CD4-positive, alpha-beta T cell treated with Interferon alpha-2 for 1 hour (primary cell): ENCODE data around the gene NXPE3.

ENCODE experiments used
- DNase-seq, 2 donors: peaks; one replicate each; pipeline ENCODE4 v3.0.0-alpha.2; 2020 to 2022

Gene NXPE3

DNA sequence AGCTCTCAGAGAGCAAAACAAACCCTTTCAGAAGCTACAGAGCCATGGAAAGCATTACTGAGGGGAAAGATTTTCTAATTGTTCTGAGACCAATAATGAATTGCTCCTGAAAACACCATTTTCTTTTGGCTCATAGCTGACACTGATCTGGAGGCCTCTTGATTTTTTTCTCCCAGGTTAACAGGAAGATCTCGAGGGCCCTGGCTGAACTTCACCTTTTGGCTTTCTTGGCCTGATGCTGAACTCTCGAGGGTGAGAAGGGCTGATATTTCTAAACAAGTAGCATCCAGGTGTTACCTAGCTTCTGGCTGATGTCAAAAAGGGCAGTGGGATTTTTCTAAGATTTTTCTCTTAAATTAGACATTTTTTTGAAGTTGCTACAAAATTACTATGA lies 50.4 kb downstream of the NXPE3 start:
- peak in 1 of 2 donors; percentile 40 for DNase-seq

DNA sequence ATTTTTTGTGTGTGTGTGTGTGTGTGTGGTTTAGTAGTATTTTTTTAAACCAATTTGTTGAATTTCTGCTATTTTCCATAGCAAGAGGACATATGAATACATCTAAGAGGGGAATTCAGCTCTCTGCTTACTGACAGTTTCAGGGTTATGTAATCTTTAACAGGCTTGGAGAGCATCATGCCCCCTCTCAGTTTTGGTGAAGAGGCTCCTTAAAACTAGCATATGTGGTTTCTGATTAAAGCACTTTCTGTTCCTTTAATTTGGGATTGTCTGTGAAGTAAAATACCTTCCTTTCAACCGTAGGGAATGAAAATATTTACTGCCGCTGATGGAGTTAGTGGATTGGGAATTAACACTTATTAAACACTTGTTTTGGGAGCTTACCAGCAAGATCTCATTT lies 50.9 kb downstream of the NXPE3 start:
- peak in 1 of 2 donors; percentile 40 for DNase-seq

DNA sequence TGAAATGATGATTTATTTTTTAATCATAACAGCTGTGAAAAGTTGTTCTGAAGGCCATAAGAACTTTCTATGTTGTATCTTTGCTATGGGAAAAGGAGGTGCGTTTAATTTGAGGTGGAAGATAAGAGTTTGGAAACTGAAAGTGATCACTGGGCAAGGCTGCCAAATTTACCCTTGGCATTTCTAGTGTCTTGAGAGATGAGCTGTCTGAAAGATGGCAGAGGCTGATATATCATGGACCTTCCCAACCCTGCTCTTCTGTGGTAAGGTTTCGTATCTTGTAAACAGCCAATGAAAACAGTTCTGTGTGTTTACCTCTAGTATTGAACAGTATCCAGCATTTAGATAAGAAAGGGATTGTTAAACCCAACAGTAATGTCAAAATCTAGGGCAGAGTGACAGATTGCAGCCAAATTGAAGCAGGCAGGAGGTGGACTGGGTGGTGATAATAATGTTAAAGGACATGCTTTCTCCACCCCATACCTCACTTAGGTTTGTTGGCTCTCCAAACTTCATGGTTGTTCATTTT lies 54.5 kb downstream of the NXPE3 start:
- peak in 1 of 2 donors; percentile 45 for DNase-seq

DNA sequence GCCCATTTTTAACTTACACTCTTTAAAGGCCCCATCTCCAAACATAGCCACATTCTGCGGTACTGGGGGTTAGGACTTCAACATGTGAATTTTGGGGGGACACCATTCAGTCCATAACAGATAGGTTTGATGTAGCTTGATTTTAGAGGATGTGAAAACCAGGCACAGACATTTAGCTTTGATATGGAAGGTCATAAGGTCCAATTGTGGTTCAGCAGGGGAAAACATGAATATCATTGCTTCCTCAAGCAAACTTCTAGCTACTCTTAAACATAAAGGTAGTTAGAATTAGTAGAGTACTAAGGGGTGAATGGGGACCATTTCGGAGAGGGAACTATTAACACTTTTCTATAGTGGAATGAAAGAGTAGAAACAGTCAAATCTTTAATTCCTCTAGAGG lies 56.7 kb downstream of the NXPE3 start:
- no peak for DNase-seq

DNA sequence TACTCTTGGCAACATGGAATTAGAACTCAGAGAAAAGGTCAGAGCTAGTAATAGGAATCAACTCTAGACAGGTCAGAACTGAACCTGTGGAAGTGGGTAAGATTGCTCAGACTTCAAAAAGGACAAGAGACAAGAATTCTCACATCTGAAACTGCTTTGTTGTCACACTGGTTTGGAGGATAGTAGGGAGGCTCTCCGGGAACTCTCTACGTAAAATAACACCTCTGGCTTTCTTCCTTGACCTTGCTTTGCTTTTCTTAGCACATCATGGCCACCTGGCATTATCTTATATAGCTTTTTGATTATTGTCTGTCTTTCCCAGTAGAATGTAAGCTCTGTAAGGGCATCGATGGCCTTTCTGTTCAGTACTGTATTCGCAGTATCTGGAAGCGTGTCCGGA lies 57.1 kb downstream of the NXPE3 start:
- no peak for DNase-seq

DNA sequence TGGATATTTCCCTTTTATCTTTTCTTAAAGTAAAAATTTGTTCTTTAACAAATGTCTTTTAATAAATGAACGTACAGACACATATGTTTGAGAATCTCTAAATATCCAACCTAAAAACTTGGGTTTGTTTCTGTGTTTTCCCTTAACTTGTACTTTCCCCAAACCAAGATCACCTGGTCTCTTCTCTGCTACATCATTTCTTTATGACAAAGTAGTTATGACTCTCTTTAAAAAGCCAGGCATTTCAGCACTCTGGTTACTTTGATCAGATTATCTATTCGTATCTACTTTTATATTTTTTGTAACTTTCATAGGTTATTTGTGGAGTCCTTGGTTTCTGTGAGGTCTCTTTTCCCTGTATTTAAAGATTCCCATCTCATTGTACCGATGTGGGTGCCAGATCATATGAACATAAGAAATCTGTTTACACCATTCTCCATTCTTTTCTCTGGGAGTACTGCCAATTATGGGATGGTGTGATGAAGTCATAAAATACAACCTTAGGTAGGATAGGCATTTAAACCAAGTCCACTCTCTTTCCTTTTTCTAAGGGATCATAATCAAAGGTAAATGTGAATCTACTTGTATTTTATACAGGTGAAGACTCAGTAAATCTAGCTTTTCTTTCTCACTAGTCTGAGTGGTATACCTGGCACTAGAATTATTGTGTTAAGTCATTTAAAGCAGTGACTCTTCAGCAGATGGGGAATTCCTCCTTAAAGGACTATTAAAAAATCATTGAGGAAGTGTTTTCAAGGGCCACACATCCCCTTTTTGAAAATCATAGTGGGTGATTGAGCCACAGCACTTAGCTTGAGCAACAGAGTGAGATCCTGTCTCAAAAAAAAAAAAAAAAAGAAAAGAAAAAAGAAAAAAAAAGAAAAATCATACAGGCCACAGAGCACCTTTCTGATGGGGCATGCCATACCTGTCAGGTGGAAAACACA lies 57.9 kb downstream of the NXPE3 start:
- no peak for DNase-seq

DNA sequence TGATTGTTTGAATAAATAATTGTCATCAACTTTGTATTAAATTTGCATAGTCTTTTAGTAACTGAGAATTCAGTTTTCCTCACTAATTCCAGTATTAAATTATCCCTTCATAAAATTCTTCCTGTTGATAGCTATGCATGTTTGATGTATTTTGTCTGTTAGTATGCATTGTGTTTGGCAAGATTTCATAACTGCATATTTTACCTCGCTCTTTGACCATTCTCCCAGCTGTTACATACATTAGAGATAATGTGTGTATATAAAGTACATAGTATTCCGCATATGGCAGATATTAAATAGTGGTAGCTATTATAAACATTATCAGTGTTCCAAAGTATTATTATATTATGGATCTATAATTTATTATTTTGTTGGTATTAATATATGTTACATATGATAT lies 59.7 kb downstream of the NXPE3 start:
- no peak for DNase-seq

DNA sequence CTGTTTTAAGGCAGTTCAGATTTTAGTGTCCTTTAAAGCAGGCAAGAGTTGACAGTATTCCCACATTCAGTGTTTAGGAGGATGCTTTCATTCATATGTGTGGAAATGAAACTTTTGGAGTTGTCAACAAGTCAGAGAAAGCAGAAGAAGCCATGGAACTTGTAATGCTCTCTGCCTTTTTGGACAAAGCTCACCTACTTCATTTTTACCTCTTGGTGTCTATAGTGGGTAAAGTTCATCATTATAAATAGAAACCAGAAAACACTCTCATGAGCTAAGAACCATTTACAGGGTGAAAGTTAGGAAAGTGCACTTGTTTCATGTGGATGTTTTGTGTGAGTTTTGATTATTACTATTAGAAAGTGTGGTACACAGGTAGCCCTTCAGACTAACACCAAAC lies 61.1 kb downstream of the NXPE3 start:
- no peak for DNase-seq

DNA sequence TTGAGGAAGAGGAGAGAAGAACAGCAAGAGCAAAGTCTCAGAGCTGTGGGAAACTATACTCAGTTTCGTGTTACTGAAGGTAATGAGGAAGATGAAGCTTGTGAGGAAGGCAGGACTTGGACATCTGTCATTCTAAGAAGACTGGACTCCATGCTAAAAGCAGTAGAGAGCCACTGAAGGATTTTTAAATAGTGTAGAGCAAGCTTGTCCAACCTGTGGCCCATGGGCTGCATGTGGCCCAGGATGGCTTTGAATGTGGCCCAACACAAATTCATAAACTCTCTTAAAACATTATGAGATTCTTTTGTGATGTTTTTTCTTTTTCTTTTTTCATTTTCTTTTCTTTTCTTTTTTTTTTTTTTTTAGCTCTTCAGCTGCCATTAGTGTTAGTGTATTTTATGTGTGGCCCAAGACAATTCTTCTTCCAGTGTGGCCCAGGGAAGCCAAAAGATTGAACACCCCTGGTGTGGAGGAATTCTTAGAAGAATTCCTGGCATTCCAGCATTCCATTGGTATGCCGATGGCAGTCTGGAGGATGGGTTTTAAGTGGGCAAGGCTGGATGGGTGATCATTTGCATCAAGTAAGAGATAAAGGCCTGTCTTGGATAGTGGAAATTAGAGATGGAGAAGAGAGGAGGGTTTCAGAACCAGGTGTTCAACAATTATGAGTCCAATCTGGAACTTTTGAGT lies 63.4 kb downstream of the NXPE3 start:
- DNase-seq, result no peak

DNA sequence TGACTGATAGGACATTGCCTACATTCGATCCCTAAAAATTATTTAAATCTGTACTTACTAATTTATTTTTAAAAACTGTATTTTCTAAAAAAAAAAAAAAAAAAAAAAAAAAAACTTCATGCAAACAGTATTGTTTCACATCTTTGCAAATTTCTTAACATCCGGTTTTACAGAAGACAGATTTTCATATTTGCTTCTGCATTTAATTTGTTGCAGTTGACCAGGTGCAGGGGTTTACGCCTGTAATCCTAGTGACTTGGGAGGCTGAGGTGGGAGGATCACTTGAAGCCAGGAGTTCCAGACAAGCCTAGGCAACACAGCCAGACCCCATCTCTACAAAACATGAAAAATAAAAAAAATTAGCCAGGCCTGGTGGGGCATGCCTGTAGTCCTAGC lies 63.9 kb downstream of the NXPE3 start:
- DNase-seq, result no peak

DNA sequence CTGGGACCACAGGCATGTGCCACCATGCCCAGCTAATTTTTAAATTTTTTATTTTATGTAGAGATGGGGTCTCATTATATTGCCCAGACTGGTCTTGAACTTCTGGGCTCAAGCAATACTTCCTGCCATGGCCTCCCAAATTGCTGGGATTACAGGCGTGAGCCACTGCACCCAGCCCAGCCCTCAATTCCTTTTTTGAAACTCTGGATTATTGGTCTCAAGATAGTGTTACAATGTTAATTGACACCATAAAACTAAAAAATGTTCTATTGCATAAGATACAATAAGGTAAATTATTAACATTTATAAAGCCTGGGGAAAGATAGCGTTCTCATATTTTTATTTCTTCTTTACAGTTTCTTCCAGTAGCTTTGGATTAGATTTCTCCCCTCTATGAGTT lies 66.4 kb downstream of the NXPE3 start:
- DNase-seq, result no peak

DNA sequence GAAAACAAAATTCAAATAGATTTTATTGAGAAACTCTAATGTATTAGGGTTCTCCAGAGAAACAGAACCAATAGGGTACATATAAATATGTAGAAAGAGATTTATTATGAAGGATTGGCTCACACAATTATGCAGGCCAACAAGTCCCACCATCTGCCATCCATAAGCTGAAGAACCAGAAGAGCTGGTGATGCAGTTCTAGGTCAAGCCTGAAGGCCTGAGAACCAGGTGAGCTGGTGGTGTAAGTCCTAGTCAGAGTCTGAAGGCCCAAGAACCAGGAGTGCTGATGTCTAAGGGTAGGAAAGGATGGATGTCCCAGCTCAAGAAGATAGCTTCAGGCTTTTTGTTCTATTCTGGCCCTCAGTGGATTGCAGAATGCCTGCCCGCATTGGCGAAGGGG lies 67.7 kb downstream of the NXPE3 start:
- DNase-seq, result no peak

DNA sequence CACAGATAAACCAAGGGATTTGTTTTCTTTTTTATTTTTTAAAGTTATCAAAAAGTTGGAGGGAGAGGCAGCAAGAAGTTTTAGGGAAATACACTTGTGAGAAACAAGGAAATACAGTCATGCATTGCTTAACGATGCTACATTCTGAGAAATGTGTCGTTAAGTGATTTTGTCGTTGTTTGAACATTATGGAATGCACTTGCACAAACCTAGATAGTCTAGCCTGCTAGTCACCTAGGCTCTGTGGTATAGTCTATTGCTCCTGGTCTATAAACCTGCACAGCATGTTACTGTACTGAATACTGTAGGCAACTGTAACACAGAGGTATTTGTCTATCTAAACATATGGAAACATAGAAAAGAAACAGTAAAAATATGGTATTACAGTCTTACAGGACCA lies 68.3 kb downstream of the NXPE3 start:
- no peak for DNase-seq

DNA sequence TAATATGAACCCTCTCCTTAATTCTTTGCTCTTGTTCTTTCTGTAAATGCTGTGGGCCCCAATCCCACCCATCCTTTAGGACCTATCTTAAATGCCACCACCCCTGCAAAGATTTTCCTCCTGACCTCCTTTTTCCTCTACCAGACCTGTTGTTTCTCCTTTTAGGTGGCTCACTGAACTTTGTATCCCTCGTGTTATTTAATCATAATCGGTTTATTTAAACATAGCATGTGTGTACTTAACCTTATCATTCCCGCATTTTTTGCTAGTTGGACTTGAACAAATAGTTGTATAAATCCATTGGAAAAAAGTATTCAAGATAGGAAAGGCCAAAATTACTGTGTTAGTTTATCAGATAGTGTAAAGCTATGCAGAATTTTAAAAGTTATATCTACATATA lies 69.3 kb downstream of the NXPE3 start:
- no peak for DNase-seq

DNA sequence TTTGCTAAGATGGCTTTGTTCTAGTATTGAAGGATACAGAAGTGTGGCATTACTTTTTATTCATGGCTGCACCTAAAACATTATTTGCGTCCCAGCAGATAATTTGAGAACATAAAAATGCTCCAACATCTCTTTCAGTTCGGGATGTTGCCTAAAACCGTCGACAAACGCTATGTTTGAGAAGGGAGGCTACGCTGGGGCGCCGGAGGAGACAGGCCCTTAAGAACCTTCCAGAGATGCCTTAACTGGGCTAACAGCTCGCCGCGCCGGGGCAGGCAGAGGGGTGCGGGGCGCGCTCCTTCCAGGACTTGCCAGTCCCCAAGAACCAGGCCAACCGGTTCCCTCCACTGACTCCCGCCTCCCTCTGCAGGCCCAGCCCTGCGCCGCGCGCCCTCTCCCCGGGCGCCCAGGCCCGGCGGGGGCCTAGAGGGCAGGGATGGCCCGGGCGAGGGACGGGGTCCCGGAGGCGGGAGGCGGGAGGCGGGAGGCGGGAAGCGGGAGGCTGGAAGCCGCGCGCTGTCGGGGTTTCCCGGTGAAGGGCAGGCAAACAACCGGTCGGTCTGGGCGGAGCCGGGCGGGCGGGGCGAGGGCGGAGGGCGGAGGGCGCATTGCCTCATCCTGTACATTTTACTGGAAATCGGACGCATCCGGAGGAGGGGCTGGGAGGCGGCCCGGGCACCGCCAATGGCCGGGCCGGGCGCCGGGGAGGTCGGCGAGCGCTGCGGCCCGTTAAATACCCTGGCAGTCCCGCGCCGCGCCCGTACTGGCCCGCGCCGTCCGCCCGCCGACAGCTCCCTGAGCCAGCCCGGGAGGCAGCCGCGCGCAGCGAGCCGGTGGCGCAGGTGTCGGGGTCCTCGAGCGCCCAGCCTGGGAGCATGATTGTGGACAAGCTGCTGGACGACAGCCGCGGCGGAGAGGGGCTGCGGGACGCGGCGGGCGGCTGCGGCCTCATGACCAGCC lies 70.0 kb downstream of the NXPE3 start, which contains the start of gene NFKBIZ:
Gene NFKBIZ, plus strand, starts transcription at position 761 of the 960 bp plus-strand sequence. Its CDS starts 115 bp downstream, at position 876.
- peak; percentile 97 to 98 for DNase-seq

DNA sequence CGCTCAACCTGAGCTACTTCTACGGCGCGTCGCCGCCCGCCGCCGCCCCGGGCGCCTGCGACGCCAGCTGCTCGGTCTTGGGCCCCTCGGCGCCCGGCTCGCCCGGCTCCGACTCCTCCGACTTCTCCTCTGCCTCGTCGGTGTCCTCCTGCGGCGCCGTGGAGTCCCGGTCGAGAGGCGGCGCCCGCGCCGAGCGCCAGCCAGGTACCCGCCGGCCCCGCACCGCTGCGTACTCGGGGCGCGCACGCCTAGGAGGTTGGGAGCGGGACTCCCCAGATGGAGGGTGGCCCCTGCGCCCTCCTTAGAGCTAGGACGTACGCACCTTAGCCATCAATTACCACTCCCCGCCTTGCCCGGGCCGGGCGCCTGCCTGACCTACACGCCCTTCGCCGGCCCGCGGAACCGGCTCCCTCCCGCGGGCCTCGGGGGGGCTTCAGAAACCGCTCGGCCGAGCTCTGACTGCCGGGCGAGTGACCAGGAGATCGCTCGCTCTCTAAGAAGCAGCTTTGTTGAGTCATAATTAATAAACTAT lies 70.8 kb downstream of the NXPE3 start:
- DNase-seq, result peak in 1 of 2 donors; percentile 61

DNA sequence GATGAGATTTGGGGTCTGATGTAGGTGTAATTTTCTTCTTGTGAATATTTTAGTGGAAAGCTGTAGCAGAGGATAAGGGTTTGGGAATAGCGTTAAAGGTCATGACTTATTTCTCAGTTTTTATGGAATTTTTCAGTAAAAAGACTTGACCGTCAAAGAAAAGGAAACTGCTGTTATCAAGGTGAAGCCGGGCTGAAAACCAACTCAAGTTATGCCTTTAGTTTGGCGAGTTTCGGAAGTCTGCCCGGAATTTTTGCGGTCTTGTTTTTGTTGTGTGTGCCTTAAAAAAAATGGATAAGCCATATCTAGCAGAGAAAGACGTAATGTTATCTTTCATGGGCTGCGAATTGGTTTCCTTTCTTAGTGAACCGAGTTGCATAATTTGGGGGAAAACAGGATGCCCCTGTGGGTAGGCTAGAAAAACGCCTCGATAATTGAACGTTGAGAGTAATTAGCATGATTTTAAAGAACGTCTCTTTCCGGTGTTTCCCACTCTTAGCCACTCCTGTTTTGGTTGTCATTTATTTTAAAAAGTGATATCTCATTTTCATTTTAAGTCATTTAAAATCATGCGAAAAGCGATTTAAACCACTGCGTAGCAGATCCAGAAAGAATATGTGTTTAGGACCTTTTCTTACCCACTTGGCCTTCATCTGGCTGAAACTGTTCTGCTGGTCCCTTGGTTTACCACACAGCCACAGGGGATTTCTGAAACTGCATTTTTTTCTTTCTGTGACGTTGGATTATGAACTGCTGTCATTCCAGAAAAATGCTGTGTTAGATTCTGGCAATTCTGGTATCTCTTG lies 71.4 kb downstream of the NXPE3 start:
- DNase-seq, result peak; percentile 63 to 88

DNA sequence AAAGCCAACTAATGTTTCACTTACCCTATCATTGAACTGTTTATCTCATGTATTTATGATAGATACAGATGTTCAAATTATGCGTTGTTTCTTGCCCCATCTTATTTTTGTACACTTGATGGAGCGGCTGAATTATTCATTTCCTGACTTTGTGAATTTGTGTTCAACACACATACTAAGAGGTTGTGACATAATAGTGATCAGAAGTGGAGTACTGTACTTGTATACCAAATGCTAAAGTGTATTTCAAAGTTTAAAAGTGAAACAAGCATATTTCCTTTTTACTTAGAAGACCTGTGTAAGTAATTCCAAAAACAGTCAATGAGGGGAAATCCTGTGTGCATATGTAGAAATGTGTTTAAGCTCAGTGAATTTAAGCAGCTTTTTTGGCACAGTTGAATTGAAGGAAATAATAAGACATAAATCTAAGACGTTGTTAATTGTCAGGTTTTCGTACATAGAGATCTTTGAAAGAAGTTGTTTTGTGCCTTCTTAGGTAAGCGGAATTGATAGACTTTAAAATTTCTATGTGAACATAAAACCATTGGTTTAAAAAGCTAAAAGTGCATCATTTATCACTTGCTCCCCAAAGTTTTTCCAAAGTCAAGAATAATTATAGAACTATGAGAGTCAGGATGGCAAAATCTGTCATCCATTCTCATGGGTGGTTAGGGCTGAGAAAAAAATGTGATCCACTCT lies 72.2 kb downstream of the NXPE3 start:
- DNase-seq, result peak in 1 of 2 donors; percentile 64

DNA sequence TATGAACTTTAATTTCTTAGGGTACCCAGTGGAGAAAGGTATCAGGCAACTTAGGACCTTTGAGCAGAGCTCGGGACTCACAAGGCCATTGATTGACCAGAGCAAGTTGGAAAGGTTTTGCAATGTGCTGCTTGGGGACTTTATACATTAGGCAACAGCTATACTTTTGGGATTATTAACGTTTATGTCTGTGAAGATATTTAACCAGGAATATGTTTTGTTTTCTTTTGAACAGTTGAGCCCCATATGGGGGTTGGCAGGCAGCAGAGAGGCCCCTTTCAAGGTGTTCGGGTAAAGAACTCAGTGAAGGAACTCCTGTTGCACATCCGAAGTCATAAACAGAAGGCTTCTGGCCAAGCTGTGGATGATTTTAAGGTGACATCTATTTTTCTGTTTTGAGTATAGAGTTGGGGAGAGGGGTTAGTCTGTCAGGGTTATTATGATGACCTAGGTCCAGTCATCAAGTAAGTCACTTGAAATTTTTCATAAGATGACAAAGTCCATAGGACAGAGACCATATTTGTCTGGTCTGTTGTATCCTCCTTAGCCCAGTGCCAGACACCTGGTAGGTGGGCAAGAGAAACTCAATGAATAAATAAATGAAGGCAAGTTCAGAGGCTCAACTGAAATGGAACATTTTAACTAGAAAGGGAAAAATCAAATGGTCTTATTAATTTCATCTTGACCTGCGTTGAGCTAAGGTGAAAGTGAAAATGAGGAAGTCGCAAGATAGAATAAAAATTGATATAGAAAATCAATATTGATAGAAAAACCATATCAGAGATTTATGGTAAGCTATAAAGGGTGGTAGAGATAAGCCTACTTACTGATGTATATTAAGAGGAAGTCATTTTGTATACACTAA lies 73.1 kb downstream of the NXPE3 start:
- DNase-seq, result peak in 1 of 2 donors; percentile 44
